GM23338 (cell line): ENCODE results near the gene MYOT.

Source experiments
- CREB1 ChIP-seq: fragments of 250-450 bp; sonication (Bioruptor Pico); IDR thresholded peaks from 2 replicates; pipeline ENCODE4 v1.5.0; 2020; ENCODE audit warnings: low read depth, mild to moderate bottlenecking, moderate library complexity
- EZH2 ChIP-seq: fragments of 200-600 bp; sonication (generic); IDR thresholded peaks from one replicate; pipeline ENCODE4 v1.8.0; 2017; ENCODE audit warnings: antibody characterized with exemption, mild to moderate bottlenecking, low read depth; ENCODE audit not compliant: unreplicated experiment
- EZH2phosphoT487 ChIP-seq: fragments of 200-600 bp; sonication (generic); IDR thresholded peaks from one replicate; pipeline ENCODE4 v1.8.1; 2018; ENCODE audit warnings: antibody characterized with exemption; ENCODE audit not compliant: unreplicated experiment
- JUNB ChIP-seq: IDR thresholded peaks from one replicate; pipeline ENCODE4 v1.6.1; 2016; ENCODE audit warnings: antibody characterized with exemption; ENCODE audit not compliant: unreplicated experiment
- NANOG ChIP-seq: IDR thresholded peaks from 2 replicates; pipeline ENCODE4 v1.6.1; 2016; ENCODE audit warnings: antibody characterized with exemption, borderline replicate concordance
- POLR2AphosphoS5 ChIP-seq: IDR thresholded peaks from 2 replicates; pipeline ENCODE4 v1.6.1; 2016; ENCODE audit warnings: antibody characterized with exemption, low read depth
- STAT1 ChIP-seq: IDR thresholded peaks from one replicate; pipeline ENCODE4 v1.6.1; 2016; ENCODE audit warnings: antibody characterized with exemption; ENCODE audit not compliant: unreplicated experiment
- ZNF114 ChIP-seq: fragments of 250-450 bp; sonication (Bioruptor Pico); IDR thresholded peaks from 2 replicates; pipeline ENCODE4 v1.5.0; 2020; ENCODE audit warnings: mild to moderate bottlenecking, moderate library complexity
- ZNF331 ChIP-seq: fragments of 250-450 bp; sonication (Bioruptor Pico); IDR thresholded peaks from 2 replicates; pipeline ENCODE4 v1.5.0; 2020; ENCODE audit warnings: low read depth, mild to moderate bottlenecking, moderate library complexity
- ZNF462 ChIP-seq: fragments of 250-450 bp; sonication (Bioruptor Pico); IDR thresholded peaks from 2 replicates; pipeline ENCODE4 v1.5.0; 2020; ENCODE audit warnings: mild to moderate bottlenecking, moderate library complexity
- TF ChIP-seq, protein P1 (sequence below), 2 experiments: fragments of 200-600 bp in 1 of 2; sonication (generic) in 1 of 2; conservative IDR thresholded peaks; 2 replicates each; pipeline versions ENCODE4 v1.5.1 to v1.6.1; 2016 to 2017; ENCODE audit warnings: antibody characterized with exemption in 2 of 2, low read depth in 2 of 2, mild to moderate bottlenecking in 2 of 2, moderate library complexity in 1 of 2
- TF ChIP-seq, protein P2 (sequence below): IDR thresholded peaks from one replicate; pipeline ENCODE4 v1.6.1; 2018; ENCODE audit warnings: antibody characterized with exemption; ENCODE audit not compliant: unreplicated experiment
- TF ChIP-seq, protein P3 (sequence below): IDR thresholded peaks from 2 replicates; pipeline ENCODE4 v1.6.1; 2016; ENCODE audit warnings: antibody characterized with exemption

- TF ChIP-seq, protein P1, sequence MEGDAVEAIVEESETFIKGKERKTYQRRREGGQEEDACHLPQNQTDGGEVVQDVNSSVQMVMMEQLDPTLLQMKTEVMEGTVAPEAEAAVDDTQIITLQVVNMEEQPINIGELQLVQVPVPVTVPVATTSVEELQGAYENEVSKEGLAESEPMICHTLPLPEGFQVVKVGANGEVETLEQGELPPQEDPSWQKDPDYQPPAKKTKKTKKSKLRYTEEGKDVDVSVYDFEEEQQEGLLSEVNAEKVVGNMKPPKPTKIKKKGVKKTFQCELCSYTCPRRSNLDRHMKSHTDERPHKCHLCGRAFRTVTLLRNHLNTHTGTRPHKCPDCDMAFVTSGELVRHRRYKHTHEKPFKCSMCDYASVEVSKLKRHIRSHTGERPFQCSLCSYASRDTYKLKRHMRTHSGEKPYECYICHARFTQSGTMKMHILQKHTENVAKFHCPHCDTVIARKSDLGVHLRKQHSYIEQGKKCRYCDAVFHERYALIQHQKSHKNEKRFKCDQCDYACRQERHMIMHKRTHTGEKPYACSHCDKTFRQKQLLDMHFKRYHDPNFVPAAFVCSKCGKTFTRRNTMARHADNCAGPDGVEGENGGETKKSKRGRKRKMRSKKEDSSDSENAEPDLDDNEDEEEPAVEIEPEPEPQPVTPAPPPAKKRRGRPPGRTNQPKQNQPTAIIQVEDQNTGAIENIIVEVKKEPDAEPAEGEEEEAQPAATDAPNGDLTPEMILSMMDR (conservative IDR thresholded peaks at IDR 0.05; ENCODE audit: low read depth in 2 of 2), result peak in 1 of 2 experiments; percentile 15; a peak in 1 of 4 replicates
- TF ChIP-seq CREB1 (no peak), EZH2 (no peak), ZNF331 (no peak), EZH2phosphoT487 (no peak), POLR2AphosphoS5 (no peak), JUNB (no peak), ZNF462 (CRISPR knock-in tag) (no peak), STAT1 (no peak), NANOG (no peak), ZNF114 (CRISPR knock-in tag) (no peak)
- TF ChIP-seq, protein P2, sequence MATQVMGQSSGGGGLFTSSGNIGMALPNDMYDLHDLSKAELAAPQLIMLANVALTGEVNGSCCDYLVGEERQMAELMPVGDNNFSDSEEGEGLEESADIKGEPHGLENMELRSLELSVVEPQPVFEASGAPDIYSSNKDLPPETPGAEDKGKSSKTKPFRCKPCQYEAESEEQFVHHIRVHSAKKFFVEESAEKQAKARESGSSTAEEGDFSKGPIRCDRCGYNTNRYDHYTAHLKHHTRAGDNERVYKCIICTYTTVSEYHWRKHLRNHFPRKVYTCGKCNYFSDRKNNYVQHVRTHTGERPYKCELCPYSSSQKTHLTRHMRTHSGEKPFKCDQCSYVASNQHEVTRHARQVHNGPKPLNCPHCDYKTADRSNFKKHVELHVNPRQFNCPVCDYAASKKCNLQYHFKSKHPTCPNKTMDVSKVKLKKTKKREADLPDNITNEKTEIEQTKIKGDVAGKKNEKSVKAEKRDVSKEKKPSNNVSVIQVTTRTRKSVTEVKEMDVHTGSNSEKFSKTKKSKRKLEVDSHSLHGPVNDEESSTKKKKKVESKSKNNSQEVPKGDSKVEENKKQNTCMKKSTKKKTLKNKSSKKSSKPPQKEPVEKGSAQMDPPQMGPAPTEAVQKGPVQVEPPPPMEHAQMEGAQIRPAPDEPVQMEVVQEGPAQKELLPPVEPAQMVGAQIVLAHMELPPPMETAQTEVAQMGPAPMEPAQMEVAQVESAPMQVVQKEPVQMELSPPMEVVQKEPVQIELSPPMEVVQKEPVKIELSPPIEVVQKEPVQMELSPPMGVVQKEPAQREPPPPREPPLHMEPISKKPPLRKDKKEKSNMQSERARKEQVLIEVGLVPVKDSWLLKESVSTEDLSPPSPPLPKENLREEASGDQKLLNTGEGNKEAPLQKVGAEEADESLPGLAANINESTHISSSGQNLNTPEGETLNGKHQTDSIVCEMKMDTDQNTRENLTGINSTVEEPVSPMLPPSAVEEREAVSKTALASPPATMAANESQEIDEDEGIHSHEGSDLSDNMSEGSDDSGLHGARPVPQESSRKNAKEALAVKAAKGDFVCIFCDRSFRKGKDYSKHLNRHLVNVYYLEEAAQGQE, result no peak
- TF ChIP-seq, protein P3, sequence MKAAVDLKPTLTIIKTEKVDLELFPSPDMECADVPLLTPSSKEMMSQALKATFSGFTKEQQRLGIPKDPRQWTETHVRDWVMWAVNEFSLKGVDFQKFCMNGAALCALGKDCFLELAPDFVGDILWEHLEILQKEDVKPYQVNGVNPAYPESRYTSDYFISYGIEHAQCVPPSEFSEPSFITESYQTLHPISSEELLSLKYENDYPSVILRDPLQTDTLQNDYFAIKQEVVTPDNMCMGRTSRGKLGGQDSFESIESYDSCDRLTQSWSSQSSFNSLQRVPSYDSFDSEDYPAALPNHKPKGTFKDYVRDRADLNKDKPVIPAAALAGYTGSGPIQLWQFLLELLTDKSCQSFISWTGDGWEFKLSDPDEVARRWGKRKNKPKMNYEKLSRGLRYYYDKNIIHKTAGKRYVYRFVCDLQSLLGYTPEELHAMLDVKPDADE, result no peak
These were observed 56.2 kb downstream of the MYOT start for GRCh38 chr5:137923856-137924255.
